Activated T-helper 1 cell treated with anti-CD3 and anti-CD28 coated beads, Interleukin-2, amount 50 U/mL, for 16 hours (primary cell): ENCODE data around the gene KLRB1.
"Not testable (repeated sequence)": the region's sequence is repeated elsewhere in the genome, so short reads cannot be mapped to it uniquely, and the experiment has no call there.

ENCODE experiments used
- DNase-seq, 2 donors: peaks; one replicate each; pipeline ENCODE4 v3.0.0-alpha.2; 2020; ENCODE audit warnings: low read depth in 1 of 2, low spot score in 1 of 2

KLRB1 gene

DNA sequence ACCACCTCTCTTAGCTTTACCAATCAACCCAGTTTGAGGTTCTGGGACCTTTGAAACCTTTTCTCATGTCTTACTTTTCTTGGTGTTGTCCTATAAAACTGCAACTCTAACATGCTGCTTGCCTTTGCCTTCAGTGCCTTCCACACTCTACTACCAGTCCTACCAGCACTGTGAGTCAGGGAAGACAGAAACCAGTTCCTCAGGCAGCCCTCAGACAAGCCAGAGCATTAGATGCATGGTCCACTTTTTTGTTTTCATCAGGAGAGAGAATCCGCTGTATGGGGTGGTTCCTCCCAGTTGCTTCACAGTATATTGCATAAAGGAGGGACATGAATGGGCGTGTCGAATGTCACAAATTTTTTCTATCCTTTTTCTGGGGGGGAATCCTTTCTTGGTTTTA, 17.3 kb upstream of the KLRB1 start:
- DNase-seq: no peak

DNA sequence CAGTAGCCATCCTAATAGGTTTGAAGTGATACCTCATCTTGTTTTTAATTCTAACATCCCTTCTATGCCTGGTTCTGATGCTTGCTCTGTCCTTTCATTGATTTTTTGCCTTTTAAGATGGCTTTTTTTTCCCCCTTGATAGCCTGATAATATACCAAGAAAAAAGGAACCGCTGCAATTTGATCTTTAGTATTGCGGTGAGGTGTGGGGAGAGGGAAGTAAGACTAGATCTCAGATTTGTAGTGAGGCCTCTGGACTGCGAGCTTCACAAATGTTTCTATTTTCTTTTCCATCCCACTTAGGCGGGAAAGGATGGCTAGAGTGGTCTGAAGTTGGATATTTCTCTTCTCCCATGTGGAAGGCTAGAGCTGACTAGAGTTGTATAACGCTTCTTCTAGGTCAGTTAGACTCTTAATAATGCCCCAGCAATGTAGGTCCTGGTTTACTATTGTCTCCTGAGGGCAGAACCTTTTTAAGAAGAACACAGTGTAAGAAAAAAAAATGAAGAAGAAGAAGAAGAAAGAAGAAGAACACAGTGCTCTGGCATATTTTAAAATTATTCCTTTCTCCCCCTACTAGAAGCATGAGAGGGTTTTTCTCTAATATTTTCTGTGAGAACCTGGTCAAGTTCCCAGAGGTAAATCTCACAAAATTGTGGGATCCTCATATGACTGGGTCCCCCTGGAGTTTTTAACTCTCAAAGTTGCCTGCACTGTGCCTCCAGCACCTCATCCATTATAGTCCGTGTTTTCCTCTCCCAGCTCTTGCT, 11.9 kb upstream of the KLRB1 start:
- DNase-seq: no peak

DNA sequence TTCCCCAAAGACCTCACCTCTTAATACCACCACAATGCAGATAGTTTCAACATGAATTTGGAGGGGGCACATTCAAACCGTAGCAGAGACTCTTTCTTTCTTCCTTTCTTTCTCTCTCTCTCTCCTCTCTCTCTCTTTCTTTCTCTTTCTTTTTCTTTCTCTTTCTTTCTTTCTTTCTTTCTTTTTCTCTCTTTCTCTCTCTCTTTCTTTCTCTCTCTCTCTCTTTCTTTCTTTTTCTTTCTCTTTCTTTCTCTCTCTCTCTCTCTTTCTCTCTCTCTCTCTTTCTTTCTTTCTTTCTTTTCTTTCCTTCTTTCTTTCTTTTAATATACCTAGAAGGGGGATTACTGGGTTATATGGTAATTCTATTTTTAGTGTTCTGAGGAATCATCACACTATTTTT, 11.2 kb upstream of the KLRB1 start:
- DNase-seq: not testable (repeated sequence)

DNA sequence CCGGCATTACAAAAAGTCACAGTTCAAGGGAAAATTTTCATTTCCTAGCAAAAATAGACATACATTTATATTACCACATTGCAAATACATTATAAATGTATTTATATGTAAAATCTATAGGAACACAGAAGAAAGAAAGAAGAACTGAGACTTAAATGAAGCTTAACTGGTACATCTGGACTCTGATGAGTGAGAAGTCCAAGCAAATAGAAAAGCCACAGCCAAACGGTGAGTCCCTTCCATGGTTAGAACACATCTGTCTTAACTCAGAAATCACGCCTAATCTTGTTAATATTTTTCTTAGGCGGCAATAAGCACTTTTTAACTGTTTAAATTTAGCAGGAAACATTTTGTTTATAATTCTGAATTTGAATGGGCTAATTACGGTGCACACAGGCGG, 9.4 kb upstream of the KLRB1 start:
- no peak for DNase-seq

DNA sequence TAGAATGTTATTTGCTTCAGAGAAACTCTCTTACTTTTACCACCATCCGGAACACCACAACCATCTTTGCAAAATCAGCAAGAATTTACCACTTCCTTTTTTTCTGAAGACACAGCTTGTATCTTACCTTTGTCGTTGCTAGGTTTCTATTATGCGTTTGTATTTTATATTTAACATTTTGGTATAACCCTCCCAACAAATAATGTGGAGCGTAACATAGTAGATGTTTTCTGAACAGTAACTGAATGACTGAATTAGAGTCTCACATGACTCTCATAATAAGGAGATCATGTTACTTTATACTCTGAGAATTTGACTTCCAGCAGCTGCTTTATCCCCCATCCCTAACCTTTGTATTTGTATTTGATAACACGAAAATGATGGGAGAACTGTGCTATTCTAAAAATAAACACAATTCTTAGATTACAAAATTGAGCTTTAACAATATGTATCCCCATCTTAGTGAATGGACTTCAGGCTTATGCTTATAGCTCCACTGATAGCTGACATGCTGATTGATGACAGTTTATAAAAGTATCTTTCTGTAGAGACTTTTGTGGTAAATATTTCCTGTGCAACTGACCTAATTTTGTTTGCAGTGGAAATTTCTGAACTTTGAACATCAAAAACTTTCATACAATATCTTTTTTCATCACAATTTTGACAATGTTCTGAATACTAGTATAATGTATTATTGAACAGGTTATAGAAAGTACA, 7.9 kb upstream of the KLRB1 start:
- no peak for DNase-seq

DNA sequence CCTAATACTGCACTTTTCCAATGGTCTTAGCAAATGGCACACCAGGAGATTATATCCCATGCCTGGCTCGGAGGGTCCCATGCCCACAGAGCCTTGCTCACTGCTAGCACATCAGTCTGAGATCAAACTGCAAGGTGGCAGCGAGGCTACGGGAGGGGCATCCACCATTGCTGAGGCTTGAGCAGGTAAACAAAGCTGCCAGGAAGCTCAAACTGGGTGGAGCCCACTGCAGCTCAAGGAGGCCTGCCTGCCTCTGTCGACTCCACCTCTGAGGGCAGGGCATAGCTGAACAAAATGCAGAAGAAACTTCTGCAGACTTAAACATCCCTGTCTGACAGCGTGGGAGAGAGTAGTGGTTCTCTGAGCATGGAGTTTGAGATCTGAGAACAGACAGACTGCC, 2.9 kb upstream of the KLRB1 start:
- DNase-seq: not testable (repeated sequence)

DNA sequence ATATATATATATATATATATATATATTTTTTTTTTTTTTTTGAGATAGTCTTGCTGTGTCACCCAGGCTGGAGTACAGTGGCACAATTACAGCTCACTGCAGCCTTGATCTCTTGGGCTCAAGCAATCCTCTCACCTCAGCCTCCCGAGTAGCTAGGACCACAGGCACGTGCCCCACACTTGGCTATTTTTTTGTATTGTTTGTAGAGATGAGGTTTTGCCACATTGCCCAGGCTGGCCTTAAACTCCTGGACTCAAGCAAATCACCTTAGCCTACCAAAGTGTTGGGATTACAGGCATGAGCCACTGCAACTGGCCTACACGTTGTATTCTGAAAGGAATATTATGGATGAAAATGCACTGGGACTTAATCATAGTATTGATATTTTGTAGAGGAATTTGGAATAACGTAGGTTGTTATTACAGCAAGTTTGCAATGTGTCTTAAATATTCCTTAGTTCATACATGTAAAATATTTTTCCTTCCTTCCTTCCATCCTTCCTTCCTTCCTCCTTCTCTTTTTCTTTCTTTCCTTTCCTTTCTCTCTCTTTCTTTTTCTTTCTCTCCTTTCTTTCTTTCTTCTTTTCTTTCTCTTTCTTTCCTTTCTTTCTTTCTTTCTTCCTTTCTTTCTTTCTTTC, 862 bp downstream of the KLRB1 start:
- no peak for DNase-seq

DNA sequence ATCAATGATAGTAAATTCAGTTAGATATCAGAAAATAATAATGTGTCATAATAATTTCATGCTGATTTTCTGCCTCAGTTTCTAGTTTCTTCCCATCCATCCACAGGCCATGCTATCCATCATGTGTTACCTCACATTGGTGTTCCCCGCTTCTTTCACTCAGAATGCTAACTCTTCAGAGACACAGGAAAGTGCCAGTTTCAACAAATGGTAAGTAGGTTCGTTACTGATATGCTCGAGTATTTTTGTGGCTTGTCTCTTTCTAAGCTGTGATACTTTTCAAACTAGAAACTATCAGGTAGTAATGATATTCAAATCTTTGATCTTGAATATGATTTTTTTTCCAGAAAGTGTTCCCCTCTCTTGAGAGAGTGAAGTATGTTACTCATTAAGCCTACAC, 1.5 kb downstream of the KLRB1 start:
- no peak for DNase-seq

DNA sequence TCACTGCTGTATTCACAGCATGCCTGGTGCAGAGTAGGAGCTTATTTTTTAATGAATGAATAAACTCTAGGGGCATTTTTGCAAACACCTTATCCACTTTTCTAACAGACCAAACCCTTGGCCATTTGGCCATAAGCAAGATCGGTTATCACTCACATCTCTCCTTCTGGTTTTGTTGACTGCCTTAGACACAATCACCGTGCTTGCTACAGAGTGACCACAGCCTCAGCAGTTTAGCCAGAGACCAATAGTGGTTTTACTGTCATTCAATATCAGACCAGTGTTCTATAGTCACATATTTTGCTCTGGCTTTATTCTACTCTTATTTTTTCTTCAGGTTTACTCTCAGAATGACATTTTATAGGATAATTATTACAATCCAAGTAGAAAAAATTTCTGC, 2.2 kb downstream of the KLRB1 start:
- DNase-seq: no peak

DNA sequence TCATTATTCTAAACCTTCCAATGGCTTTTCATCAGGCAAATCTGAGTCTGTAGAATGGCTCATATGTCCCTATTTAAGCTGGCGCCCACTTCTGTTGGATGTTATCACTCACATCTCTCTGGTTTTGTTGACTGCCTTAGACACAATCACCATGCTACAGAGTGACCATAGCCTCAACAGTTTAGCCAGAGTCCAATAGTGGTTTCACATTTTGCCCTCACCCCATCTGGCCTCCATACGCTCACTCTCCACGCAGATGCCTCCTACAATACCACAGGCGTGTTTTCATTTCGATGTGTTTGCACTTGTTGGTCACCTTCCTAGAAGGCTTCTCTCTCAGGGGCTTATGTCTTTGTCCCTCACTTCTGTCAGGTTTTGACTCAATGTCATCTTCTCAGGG, 3.4 kb downstream of the KLRB1 start:
- no peak for DNase-seq

DNA sequence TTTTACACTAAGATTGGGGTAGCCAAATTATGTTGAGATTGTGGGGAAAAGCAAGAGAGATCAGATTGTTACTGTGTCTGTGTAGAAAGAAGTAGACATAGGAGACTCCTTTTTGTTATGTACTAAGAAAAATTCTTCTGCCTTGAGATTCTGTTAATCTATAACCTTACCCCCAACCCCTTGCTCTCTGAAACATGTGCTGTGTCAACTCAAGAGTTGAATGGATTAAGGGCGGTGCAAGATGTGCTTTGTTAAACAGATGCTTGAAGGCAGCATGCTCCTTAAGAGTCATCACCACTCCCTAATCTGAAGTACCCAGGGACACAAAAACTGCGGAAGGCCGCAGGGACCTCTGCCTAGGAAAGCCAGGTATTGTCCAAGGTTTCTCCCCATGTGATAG, 7.3 kb downstream of the KLRB1 start:
- not testable (repeated sequence) for DNase-seq

DNA sequence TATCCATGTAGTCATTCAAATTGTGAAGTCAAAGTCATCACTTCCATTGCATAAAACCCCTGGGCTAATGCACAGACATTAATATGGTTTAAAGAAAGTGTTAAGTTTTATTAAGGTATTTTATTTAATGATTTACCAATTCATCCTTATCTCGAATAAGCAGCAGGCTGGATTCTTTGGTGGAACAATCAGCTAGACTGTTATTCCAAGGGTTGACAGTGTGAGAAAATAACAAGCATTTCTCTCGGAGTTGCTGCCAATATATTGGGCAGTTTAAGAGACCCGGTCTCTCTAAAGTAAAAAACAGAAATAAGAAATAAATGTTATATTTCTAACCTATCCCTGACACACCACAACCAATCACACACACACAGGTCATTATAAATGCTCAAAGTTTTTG, 9.4 kb downstream of the KLRB1 start:
- DNase-seq: no peak

DNA sequence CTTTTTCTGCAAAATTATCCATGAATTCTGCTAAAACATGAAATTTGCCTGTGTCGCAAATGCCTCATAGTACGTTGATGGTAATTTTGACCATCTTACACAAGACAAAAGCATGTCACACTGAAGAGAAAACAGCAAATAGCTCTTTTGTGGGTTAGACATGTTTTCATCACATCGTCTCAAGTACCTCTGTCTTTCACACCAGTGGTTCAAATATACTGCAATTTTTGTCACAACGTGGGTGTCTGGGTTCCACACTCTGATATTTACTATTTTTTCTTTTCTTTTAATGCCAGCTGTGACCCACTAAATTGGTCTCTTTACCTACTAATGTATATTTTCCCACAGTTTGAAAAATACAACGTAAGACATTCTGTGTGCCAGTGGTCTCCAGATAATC, 10.4 kb downstream of the KLRB1 start:
- DNase-seq: no peak

DNA sequence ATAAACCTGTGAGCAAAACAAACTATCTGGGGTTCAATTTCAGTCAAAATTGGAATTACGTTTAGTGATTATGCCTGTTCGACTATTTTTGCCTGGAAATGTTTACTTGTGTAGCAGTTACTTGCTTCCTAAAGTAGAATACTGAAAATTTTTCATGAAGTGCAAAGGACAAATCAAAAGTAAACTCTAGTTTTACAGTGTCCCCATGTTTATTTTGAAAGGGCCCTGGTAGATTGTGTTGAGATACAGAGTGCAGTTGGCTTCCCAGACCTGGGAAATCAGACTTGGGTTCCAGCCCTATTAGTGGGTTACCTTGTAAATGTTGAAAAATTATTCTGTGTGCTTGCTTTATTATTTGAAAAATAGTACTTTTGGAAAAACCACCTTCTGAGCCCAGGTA, 17.3 kb downstream of the KLRB1 start:
- DNase-seq: no peak

DNA sequence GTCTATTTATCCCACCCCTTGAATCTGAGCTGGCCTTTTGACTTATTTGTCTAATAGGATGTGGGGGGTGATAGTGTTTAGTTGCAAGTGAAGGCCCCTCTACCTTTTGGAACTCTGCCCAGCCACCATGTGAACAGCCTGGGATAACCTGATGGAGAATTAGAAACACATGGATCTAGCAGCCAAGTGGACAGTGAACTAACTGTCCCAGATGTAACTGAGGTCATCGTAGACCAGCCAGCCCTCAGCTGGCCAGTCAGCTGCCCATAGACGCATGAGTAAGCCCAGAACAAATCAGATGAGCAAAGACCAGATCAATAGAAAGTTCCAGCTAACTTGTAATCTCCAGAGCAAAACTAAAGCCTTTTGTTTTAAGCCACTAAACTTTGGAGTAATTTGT, 19.0 kb downstream of the KLRB1 start:
- no peak for DNase-seq

DNA sequence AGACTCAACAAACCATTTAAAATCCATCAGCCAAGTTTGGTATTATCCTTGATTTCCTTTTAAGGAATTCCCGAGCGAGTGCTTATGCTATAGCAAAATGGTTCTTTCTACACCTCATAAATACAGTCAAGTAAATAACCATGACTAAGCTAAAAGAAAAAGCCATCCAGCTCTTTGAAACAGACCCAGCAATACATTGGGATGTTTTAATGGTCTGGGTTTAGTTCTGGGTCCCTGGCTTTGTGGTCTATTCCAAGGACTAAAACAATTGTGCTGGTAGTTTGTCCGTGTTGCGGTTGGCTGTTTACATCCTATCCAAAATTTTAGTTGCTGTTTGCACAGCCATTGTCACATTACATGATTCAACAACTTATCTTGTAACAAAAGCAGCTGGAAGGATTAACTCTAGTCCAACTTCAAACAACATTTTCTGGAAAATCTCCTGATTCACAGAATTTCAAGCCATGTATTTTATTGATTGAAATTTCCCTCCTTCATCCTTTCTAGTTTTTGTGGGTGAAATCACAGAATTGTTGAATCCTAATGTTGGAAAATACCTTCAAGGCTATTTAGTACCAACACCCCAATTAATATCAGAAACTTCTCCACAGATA, 19.6 kb downstream of the KLRB1 start:
- DNase-seq: no peak

DNA sequence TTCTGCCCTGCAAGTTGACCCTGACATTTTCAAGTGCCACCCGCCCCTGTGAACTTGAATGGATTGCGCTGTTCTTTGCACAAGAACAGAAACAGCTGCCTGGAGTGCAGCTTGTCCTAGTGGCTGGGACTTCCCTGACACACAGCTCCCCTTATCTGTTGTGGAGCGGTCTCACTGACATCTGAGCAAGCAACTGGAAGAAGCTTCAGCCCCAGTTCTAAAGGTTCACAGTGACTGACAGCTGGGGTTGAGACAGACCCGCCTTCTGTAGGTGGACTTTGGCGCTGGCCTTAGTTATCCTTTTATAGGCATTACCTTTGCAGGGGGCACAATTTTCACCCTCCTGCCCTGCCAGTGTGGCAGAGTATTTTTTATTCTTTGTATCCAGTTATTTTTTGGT, 30.0 kb downstream of the KLRB1 start:
- not testable (repeated sequence) for DNase-seq

DNA sequence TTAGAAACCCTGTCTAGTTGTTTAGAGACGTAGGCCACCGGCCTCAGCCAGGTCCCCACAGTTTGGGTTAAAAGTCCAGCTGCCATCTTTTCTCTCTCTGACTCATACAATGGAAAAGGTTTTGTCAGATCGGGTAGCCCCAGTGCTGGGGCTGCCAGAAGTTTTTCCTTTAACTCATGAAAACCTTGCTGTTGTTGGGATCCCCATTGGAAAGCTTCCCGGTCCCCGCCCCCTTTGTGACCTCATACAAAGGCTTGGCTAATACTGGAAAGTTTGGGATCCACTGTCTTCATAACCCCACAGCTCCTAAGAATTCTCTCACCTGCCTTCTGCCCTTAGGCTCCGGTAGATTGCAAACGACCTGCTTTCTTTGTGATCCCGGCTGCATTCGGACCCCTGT, 40.6 kb downstream of the KLRB1 start:
- DNase-seq: not testable (repeated sequence)

DNA sequence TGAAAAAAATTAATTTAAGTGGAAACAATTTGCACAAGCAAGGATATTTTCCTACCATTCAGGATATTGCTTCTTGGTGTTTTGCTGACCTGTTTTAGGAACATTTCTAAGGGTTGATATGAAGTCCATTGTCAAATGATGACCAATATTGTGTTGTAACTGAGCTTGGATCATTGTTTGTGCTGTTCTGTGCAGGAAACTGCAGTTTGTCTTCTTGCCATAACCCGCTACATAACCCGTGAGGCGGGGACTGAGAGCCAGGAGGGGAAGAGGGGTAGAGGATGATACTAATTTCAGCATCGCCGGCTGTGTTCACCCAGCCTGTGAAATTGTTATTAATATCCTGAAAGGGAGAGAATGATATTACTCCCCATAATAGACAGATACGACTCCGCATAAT, 41.6 kb downstream of the KLRB1 start:
- not testable (repeated sequence) for DNase-seq

DNA sequence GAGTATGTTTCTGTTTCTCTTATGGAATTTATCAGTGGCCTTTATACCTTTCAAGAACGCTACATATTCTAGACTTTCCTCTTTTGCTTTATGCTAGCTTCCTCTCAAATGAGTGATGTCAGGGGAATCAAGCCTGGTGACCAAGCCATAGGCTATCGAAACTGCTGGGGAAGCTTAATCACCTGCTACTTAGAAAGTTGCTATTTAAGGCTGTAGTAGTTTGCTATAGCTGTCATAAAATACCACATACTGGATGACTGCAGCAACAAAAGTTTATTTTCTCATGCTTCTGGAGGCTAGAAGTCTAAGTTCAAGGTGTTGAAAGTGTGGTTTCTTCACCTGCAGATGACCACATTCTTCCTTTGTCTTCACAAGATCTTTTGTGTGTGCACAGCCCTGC, 43.3 kb downstream of the KLRB1 start:
- DNase-seq: not testable (repeated sequence)

DNA sequence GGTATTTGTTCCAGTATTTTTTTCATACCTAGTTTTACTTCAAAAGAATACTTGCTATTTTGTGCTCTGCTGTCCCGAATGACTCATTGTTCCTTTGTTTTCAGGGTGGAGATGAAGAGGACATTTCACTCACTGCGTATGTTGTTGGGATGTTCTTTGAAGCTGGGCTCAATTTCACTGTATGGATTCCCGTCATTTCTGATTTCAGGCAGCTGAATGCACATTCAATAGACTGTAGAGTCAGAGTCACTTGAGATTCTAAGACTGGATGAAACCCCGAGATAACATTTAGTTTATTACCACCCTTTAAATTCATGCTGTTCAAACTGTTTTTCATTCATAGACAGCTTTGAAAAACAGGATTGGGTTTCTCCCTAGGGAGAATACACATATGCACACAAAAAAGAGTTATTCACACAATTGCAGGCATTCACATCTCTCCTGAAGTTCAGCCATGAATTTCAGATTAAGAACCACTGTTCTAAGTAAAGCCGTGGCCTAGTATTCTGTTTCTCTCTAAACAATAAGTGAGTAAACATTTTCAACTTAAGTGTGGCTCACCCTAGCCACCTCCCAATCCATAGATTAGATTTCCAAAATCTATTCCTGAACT, 44.8 kb downstream of the KLRB1 start:
- not testable (repeated sequence) for DNase-seq
